HCT116 (cell line): ENCODE results near the gene LNPEP.

Experiments
- CTCF ChIP-seq, 3 experiments: fragments of 200-600 bp in 1 of 3; sonication (generic) in 1 of 3; IDR thresholded peaks in 2 of 3; conservative IDR thresholded peaks in 1 of 3; 2 replicates each; pipeline ENCODE4 v1.5.1; 2012 to 2017; ENCODE audit warnings: low read depth in 2 of 3, low read length in 2 of 3, antibody characterized with exemption in 1 of 3, borderline replicate concordance in 1 of 3, control low read depth in 1 of 3, mild to moderate bottlenecking in 1 of 3, mixed read lengths in 1 of 3, mixed run types in 1 of 3, moderate library complexity in 1 of 3; ENCODE audit not compliant: insufficient read depth in 1 of 3
- POLR2A ChIP-seq: IDR thresholded peaks from 2 replicates; pipeline ENCODE4 v1.7.0; 2011; ENCODE audit warnings: borderline replicate concordance; ENCODE audit not compliant: insufficient read depth, insufficient read length; ENCODE audit errors: extremely low read depth
- POLR2AphosphoS5 ChIP-seq: IDR thresholded peaks from 2 replicates; pipeline ENCODE4 v1.6.1; 2011; ENCODE audit warnings: mild to moderate bottlenecking, low read depth, low read length, moderate library complexity
- TCF7L2 ChIP-seq: IDR thresholded peaks from 2 replicates; pipeline ENCODE4 v1.7.0; 2011; ENCODE audit warnings: borderline replicate concordance, inconsistent platforms; ENCODE audit not compliant: insufficient read depth, insufficient read length; ENCODE audit errors: extremely low read depth
- YY1 ChIP-seq: IDR thresholded peaks from 2 replicates; pipeline ENCODE4 v1.6.1; 2011; ENCODE audit warnings: low read length, low read depth, moderate library complexity, mild to moderate bottlenecking; ENCODE audit not compliant: insufficient replicate concordance; ENCODE audit errors: extremely low read depth

DNA sequence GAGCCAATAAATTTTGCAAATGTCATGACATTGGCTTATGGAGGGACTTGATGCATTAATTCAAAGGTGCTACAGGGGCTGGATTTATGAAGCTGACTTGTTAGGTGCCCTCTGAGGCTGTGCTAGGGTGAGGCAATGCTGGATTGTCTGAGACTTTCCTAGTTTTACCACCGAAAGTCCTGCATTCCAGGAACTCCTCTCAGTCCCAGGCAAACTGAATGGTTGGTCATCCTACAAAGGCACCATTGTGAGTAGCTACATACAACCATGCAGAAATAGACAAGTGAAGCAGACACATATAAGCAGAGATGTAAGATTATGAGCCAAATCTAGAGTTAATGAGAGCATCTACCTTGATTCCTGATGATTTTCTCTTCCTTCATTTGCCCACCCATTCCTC, 111.2 kb downstream of the LNPEP start:
- TF ChIP-seq CTCF (IDR thresholded peaks at IDR 0.05 in 2 of 3, conservative IDR thresholded peaks at IDR 0.05 in 1 of 3; ENCODE audit: borderline replicate concordance in 1 of 3, insufficient read depth in 1 of 3, low read depth in 2 of 3, low read length in 2 of 3), result no peak
- TF ChIP-seq TCF7L2, result no peak
- TF ChIP-seq POLR2AphosphoS5, result no peak
- TF ChIP-seq POLR2A, result no peak
- TF ChIP-seq YY1, result no peak
